Stomach (tissue), 4 donors: ENCODE results near the gene NFIX.

ENCODE experiments used
- EP300 ChIP-seq: sonication (generic); formaldehyde crosslinking; IDR thresholded peaks from one replicate; pipeline ENCODE4 v1.6.1; 2017; ENCODE audit warnings: antibody characterized with exemption
- POLR2A ChIP-seq, 4 donors: fragments of 450-650 bp; IDR thresholded peaks; one replicate each; pipeline ENCODE4 v1.6.1; 2016; ENCODE audit warnings: antibody characterized with exemption in 4 of 4, control low read depth in 2 of 4, mild to moderate bottlenecking in 1 of 4, moderate library complexity in 1 of 4
- POLR2AphosphoS5 ChIP-seq, 3 donors: sonication (generic); formaldehyde crosslinking; IDR thresholded peaks; one replicate each; pipeline ENCODE4 v1.6.1; 2016; ENCODE audit warnings: antibody characterized with exemption in 3 of 3
- TF ChIP-seq, protein P1 (sequence below), 7 experiments: fragments of 450-650 bp in 4 of 7; fragments of 200-600 bp in 3 of 7; sonication (generic) in 3 of 7; IDR thresholded peaks; one replicate each; pipeline ENCODE4 v1.5.1; 2016 to 2019; ENCODE audit warnings: antibody characterized with exemption in 7 of 7, control low read depth in 2 of 7, mild to moderate bottlenecking in 1 of 7

DNA sequence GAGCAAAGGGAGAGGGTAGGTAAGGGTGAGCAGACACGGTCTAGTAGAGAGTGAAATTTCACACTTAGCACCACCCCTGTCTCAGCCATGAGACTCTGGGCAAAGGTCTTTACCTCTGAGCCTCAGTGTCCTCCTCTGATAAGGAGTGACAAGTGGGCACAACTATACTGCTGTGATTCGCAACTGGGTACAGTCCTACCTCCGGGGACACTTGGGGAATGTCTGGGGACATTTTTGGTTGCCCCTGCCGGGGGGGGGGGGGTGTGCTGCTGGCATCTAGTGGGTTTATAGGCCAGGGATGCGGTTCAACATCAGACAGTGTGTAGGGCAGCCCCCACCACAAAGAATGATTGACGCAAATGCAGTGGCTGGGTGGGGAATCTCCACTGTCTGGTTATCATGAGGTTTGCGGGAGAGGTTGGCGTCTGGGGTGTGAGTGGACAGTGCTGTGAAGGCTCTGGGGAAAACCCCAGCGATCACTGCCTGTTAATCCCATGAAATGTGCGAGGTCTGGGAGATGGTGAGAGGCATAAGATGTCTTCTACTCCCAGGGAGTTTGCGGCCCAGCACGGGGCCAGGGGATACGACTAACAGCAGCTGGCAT is 127.1 kb downstream of the NFIX start:
- TF ChIP-seq, protein P1, sequence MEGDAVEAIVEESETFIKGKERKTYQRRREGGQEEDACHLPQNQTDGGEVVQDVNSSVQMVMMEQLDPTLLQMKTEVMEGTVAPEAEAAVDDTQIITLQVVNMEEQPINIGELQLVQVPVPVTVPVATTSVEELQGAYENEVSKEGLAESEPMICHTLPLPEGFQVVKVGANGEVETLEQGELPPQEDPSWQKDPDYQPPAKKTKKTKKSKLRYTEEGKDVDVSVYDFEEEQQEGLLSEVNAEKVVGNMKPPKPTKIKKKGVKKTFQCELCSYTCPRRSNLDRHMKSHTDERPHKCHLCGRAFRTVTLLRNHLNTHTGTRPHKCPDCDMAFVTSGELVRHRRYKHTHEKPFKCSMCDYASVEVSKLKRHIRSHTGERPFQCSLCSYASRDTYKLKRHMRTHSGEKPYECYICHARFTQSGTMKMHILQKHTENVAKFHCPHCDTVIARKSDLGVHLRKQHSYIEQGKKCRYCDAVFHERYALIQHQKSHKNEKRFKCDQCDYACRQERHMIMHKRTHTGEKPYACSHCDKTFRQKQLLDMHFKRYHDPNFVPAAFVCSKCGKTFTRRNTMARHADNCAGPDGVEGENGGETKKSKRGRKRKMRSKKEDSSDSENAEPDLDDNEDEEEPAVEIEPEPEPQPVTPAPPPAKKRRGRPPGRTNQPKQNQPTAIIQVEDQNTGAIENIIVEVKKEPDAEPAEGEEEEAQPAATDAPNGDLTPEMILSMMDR (IDR thresholded peaks at IDR 0.05), result no peak
- TF ChIP-seq POLR2A (IDR thresholded peaks at IDR 0.05), result no peak
- TF ChIP-seq EP300, result no peak
- TF ChIP-seq POLR2AphosphoS5 (IDR thresholded peaks at IDR 0.05), result no peak
